ENCODE data around the gene CTXN1.
"Not testable (repeated sequence)": the region's sequence is repeated elsewhere in the genome, so short reads cannot be mapped to it uniquely, and the experiment has no call there.

The CTXN1 gene

DNA sequence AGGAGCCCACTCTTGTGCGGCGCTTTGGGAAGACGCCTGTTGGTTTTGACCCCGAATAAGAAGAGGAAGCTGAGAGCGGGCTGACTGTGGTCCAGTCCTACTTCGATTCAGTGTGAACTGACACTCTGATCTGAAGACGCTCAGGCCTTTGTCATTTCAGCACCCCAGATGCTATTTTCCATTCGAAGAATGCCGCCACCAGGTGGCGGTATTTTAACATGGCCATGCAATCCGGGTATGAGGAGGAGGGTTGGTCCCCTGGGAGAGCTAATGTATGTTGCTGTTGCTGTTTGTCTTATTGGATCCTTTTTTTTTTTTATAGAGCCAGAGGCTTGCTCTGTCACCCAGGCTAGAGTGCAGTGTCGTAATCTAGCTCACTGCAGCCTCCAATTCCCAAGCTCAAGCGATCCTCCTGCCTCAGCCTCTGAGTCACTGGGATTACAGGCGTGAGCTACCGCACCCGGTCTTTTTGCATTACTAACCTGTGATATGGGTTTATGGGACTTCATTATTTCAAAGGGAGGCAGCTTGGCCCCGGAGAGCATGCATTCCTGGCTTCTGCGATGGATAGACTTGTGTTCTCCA, 18.3 kb upstream of the CTXN1 start:
- peak; percentile 64 for DNase-seq

- peak; percentile 99 for DNase-seq
These were observed 17.7 kb upstream of the CTXN1 start, which contains the start of gene TIMM44 for GRCh38 chr19:7943444-7944176. Gene TIMM44, minus strand, starts transcription at chr19:7943666. Its CDS starts 15 bp downstream, at chr19:7943651.

DNA sequence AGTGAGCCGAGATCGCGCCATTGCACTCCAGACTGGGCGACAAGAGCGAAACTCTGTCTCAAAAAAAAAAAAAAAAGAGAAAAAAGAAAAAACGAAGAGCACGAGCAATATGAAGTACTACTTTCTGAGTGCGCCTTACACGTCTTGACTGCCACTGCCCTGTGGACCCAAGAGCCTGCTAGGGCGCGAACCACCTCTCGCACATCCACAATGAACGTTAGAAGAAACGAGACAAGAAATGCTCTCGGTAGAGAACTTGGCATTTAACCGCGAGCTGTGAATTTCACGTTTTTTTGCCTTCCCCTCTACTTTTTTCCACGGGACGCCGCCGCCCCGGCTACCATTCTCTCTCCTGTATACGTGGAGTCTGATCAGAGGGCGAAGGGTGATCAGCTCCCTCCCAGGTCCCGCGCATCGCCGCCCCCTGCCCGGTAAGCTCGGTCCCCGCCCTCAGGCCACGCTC, 17.1 kb upstream of the CTXN1 start:
- DNase-seq = no peak

GRCh38 chr19:7941895-7942596, 16.1 kb upstream of the CTXN1 start:
- no peak for DNase-seq

- DNase-seq = no peak
These were observed 14.9 kb upstream of the CTXN1 start for GRCh38 chr19:7940841-7941240.

DNA sequence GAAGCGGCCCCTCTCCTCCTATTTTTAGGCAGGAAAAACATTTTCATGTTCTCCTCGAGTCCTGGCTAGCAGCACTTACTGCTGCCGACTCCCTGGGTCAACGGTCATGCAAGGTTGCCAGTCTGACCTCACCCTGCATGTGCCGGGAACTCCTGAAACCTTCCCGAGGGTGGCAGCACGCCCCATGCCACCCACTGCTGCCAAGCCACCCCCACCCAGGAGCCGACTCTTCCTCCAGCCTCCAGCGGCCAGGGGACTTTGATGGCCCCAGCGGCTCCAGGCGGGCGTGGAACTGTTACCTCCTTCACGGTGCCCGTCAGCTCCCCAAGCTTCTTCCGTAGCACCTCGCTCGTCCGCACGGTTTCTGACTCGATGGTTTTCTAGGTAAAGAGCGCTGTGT, 8.8 kb upstream of the CTXN1 start:
- no peak for DNase-seq

GRCh38 chr19:7933828-7934725, 8.1 kb upstream of the CTXN1 start:
- no peak for DNase-seq

GRCh38 chr19:7933411-7933810, 7.5 kb upstream of the CTXN1 start:
- DNase-seq = no peak

- DNase-seq = no peak
These were observed 7.0 kb upstream of the CTXN1 start for GRCh38 chr19:7932930-7933300.

GRCh38 chr19:7932276-7932929, 6.5 kb upstream of the CTXN1 start:
- DNase-seq = no peak

DNA sequence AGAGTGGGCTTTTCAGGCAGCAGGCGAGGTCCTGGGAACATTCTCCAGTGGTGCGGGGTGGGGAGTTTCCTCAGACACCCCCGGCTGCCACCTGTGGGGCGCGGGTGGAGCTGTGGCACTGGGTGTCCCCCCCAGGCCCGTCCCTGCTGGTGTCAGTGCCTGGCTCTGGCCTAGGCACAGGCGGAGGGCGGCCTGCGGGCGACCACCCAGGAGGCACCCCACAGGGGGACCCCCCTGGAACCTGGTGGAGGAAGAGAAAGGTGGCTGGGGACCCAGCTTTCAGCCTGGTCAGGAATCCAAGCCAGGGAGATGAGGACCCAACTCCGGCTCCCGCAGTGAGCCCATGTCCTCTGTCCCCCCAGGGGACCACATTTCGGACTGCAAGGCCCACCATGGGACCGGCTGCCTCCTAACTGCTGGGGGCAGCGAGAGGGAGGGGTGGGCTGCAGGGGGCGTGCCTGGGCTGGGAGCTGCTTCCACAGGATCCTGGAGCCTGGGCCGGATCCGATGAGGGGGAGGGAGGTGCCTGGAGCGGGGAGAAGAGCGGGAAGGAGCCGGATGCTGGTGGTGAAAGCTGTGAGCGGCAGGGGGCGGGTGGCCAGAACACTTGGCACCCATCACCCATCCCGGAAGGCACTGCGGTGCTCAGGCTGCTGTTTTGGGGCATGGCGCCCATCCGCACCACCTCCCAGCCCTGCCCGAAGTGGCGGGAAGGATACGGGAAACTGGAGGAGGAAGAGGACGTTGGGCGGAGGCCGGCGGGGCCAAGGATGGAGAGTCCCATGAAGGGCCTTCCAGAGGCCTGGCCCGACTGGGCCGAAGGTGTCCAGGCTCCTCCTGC, 5.5 kb upstream of the CTXN1 start:
- no peak for DNase-seq

DNA sequence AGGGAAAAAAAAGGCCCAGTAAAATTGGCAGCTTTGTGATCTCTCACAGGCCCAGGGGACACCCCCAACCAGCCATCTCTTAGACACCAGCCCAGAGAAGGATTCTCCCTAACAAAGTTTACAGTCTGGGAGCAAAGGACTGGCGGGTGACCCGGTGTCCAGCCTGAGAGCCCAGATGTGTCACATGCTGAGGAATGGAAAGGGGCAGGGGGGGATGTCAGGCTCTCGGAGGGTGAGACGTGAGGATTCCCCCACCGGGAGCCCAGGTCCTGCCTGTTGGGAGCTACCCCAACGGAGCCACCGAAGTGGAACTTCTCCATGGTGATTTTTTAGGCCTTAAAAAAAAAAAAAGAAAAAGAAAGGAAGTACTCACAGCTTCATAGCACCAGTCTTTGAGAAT, 4.8 kb upstream of the CTXN1 start:
- no peak for DNase-seq

DNA sequence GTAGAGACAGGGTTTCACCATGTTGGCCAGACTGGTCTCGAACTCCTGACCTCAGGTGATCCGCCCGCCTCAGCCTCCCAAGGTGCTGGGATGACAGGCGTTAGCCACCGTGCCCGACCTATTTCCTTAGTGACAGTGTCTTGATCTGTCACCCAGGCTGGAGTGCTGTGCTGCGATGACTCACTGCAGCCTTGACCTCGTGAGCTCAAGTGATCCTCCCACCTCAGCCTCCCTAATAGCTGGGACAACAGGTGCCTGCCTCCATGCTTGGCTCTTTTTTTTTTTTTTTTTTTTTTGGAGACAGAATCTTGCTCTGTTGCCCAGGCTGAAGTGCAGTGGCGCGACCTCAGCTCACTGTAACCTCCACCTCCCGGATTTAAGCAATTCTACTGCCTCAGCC, 4.1 kb upstream of the CTXN1 start:
- not testable (repeated sequence) for DNase-seq

DNA sequence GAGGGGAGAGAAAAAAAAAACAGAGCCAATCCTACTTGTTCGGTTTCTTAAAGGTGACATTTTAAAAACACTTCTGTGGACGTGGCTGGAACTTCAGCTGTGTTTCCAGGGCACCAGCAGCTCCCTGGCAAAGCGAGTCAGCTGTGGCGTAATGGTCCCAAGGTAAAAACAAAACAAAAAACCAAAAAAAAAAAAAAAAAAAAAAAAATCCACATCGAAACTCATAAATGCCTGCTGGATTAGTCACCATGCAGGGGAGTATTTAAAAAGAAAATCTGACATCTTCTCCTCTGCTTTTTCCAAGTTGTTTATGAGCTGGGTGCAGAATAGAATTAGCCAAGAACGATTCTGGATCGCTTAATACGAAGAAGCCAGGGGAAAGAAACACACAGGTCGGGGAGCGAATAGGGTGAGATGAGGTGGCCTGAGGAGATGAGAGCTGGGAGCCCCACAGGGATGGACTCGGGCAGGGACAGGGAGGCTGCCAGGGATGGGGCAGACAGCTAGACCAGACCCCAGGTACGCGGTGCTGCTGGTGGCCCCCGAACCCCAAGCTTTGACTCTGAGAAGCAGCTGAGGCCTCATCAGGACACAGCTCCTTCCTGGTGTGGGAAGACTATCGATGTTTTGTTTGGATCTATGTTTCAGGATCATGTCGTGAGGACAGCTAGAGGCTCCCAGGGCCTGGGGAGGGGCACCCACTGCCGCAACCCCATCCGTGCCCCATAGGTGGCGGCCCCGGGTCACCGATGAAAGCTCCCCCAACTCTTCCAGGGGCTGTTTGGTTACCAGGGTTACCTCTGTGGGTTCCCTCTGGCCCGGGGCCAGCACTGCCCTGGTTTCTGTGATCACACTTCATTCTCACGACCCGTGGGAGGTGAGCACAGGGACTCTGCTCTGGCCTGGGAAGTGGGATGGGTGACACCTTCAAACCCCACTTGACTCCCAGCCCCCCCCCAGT, 3.1 kb upstream of the CTXN1 start:
- DNase-seq = peak; percentile 36

DNA sequence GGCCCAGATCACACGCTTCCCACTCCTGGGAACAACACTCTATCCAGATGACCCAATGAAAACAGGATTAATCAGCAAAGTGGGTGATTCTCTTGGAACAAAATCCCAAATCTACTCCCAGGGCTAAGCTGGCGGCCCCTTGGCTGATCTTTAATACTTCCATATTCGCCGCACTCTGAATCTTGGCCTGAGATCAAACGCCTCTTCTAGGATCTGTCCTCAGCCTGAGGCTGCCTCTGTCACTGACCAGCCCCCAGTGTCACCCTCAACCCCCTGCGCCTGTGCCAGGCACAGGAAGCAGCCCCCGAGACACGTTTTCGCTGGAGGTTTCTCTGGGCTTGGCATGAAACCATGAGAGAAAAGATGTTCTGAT, 2.4 kb upstream of the CTXN1 start:
- no peak for DNase-seq

DNA sequence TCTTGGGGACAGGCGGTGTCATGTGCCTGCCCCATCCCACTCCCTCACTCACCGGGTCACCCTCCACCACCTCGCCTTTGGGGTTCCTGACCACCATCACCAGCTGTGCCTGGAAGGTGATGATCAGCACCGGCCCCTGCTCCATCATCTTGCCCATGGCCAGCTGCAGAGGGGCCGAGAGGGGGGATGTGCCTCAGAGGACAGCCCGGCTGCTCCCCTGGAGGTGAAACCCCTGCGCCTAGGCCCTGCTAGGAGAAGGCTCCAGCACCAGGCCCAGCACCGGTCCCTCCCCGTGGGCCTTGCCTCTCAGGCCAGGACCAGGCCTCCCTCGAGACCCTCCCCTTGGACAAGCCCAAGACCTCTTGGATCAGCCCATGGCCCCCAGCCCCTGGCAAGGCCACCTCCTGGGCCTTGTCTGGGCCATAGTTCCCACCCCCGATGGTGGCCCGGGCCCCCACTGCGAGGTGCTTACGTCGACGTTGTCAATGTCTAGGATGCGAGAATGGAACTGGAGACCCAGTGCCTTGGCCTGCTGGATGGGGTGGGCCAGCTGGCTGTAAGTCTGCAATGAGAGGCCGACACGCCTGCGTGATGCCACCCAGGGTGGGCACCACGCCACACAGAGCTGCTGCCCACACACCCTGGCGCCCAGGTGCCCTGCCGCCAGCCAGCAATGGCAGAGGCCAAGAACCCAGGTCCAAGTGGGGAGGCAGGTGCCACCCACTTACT, 1.8 kb upstream of the CTXN1 start:
- DNase-seq = no peak

DNA sequence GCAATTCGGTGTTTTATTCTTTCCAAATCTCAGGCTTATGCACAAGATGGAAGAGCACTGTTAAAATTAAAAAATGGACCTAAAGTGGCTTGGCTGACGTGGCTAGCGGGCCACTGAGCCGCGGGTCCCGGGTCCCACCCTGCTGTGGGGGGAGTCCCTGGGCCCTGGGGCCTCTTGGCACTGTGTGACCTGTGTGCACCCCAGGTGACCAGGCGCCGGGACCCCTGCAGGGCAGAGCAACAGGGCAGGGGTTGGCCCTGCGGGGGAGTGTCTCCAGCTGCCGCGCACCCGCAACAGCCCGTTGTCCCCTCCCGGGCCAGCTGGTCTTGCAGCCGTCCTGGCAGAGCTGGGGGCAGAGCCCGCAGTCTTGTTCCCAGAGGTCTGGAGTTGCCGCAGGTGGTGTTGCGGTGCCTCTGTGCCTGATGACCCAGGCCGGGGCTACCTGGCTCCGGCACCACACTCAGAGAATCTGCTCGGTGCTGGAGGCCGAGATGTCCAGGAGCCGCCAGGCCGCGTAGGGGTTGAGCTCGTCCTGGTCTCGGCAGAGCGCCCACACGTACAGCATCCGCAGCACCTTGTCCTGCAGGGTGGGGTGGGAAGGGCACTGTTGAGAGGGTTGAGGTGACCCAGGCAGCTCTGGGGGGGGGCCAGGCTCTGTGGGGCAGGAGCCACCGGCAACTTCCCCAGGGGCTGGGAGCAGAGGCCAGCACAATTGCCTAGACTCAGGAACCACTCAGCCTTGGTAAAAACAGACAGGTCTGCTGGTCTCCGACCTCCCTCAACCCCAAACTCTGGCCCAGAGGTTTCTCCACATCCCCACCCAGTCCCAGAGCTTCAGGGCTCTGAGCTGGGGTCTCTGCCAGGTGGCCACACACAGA, 1.0 kb upstream of the CTXN1 start:
- DNase-seq = no peak

GRCh38 chr19:7925171-7925851, 624 bp downstream of the CTXN1 start:
- no peak for DNase-seq
